Endothelial cell of umbilical vein (primary cell): ENCODE measurements around the gene RAB27B. TPM values are rescaled to one million over a fixed set of nuclear protein-coding genes. Genes with fewer than 3 reads are reported as not detected.

Experiments used
- BruUV-seq: library from RNA; stranded (reverse); fragments of 400-500 nt; replicated peaks from 2 replicates; lab custom pipeline; 2021; lab: Mats Ljungman, UMichigan
- CTCF ChIA-PET: fragments of 300-600, 350-600 bp; sonication (Branson Sonifier 250); formaldehyde crosslinking; loops from one replicate; lab custom pipeline; 2021; ENCODE audit warnings: antibody characterized with exemption, inconsistent platforms; lab: Charles Lee
- POLR2A ChIA-PET: fragments of 300-600, 350-600 bp; sonication (Branson Sonifier 250); formaldehyde crosslinking; loops from one replicate; lab custom pipeline; 2021; ENCODE audit warnings: antibody characterized with exemption, inconsistent platforms; lab: Charles Lee
- DNase-seq: peaks from one replicate; pipeline ENCODE4 v3.0.0-alpha.2; 2011; ENCODE audit warnings: low read depth, low spot score
- FAIRE-seq: peaks from 2 replicates; lab custom pipeline; 2011; peaks lifted over from hg19 to GRCh38; lab: Jason Lieb, UNC
- H2AFZ ChIP-seq: 2 replicates; pipeline ENCODE4 v1.6.0; 2012; ENCODE audit warnings: low read depth, low read length, control low read depth, inconsistent platforms
- H3K27ac ChIP-seq: 2 replicates; pipeline ENCODE4 v1.5.1; 2011; ENCODE audit warnings: low read depth, mild to moderate bottlenecking, control low read depth, low read length, moderate library complexity; ENCODE audit not compliant: insufficient read depth
- H3K27me3 ChIP-seq, 2 experiments: 2 replicates each; pipeline versions ENCODE4 v1.6.0 to v1.6.1; 2011; ENCODE audit warnings: low read length in 2 of 2, mixed read lengths in 1 of 2; ENCODE audit not compliant: control insufficient read depth in 2 of 2, insufficient read depth in 2 of 2
- H3K36me3 ChIP-seq, 2 experiments: 2 replicates in 1 of 2; 3 replicates in 1 of 2; pipeline ENCODE4 v1.5.1; 2011; ENCODE audit warnings: low read length in 2 of 2, mild to moderate bottlenecking in 1 of 2, moderate library complexity in 1 of 2; ENCODE audit not compliant: control insufficient read depth in 2 of 2, insufficient read depth in 2 of 2; ENCODE audit errors: extremely low read depth in 1 of 2
- H3K4me1 ChIP-seq: 3 replicates; pipeline ENCODE4 v1.5.1; 2011; ENCODE audit warnings: mild to moderate bottlenecking, low read length; ENCODE audit not compliant: control insufficient read depth, insufficient read depth; ENCODE audit errors: extremely low read depth
- H3K4me2 ChIP-seq: 2 replicates; pipeline ENCODE4 v1.6.1; 2011; ENCODE audit warnings: low read length, control low read depth, mixed read lengths; ENCODE audit not compliant: insufficient read depth
- H3K4me3 ChIP-seq, 3 experiments: fragments of 200-600 bp in 1 of 3; sonication (generic), shearing (Covaris generic) in 1 of 3; replicated peaks in 1 of 3; 2 replicates each; pipeline ENCODE4 v1.5.1; 2011 to 2016; ENCODE audit warnings: control low read depth in 3 of 3, low read length in 3 of 3, mild to moderate bottlenecking in 2 of 3, inconsistent platforms in 1 of 3, low read depth in 1 of 3, moderate library complexity in 1 of 3; ENCODE audit not compliant: insufficient read depth in 1 of 3
- H3K79me2 ChIP-seq: 2 replicates; pipeline ENCODE4 v1.6.0; 2012; ENCODE audit warnings: low read length, inconsistent platforms; ENCODE audit not compliant: control insufficient read depth, insufficient read depth
- H3K9ac ChIP-seq: replicated peaks from 2 replicates; pipeline ENCODE3; 2011; ENCODE audit warnings: low read length, control low read depth; ENCODE audit not compliant: insufficient read depth; ENCODE audit errors: extremely low read depth
- H3K9me1 ChIP-seq: replicated peaks from 3 replicates; pipeline ENCODE4 v1.6.0; 2011; ENCODE audit warnings: mild to moderate bottlenecking, low read length; ENCODE audit not compliant: control insufficient read depth, insufficient read depth; ENCODE audit errors: extremely low read depth
- H3K9me3 ChIP-seq: replicated peaks from 2 replicates; pipeline ENCODE4 v1.5.1; 2012; ENCODE audit warnings: low read length, inconsistent platforms; ENCODE audit not compliant: control insufficient read depth, insufficient read depth
- H4K20me1 ChIP-seq: replicated peaks from 2 replicates; pipeline ENCODE3; 2011; ENCODE audit warnings: mild to moderate bottlenecking, low read length; ENCODE audit not compliant: control insufficient read depth, insufficient read depth; ENCODE audit errors: extremely low read depth
- CTCF ChIP-seq, 2 donors: IDR thresholded peaks; 1 replicate in 1 of 2; 2 replicates in 1 of 2; pipeline ENCODE4 v1.5.1; 2011; ENCODE audit warnings: low read length in 2 of 2, mild to moderate bottlenecking in 2 of 2, moderate library complexity in 2 of 2, control low read depth in 1 of 2, inconsistent platforms in 1 of 2, low read depth in 1 of 2; ENCODE audit not compliant: insufficient read depth in 1 of 2; ENCODE audit errors: extremely low read depth in 1 of 2
- EZH2 ChIP-seq: IDR thresholded peaks from 2 replicates; pipeline ENCODE4 v1.6.1; 2012; ENCODE audit warnings: borderline replicate concordance, low read depth, mild to moderate bottlenecking, moderate library complexity, low read length, inconsistent platforms; ENCODE audit not compliant: severe bottlenecking
- FOS ChIP-seq: IDR thresholded peaks from 2 replicates; pipeline ENCODE4 v1.6.1; 2011; ENCODE audit warnings: mild to moderate bottlenecking, low read length, moderate library complexity, borderline replicate concordance; ENCODE audit not compliant: insufficient read depth
- GATA2 ChIP-seq: IDR thresholded peaks from 2 replicates; pipeline ENCODE4 v1.7.0; 2011; ENCODE audit warnings: low read depth, mild to moderate bottlenecking, moderate library complexity, mixed read lengths, low read length; ENCODE audit not compliant: insufficient read length, insufficient read depth
- JUN ChIP-seq: IDR thresholded peaks from 2 replicates; pipeline ENCODE4 v1.6.1; 2011; ENCODE audit warnings: borderline replicate concordance, low read depth; ENCODE audit not compliant: insufficient read length, insufficient read depth
- MAX ChIP-seq: IDR thresholded peaks from 2 replicates; pipeline ENCODE4 v1.6.1; 2011; ENCODE audit not compliant: insufficient read depth, insufficient read length
- MYC ChIP-seq: IDR thresholded peaks from one replicate; pipeline ENCODE4 v1.6.1; 2011; ENCODE audit warnings: mild to moderate bottlenecking, low read depth, low read length
- POLR2A ChIP-seq: IDR thresholded peaks from 2 replicates; pipeline ENCODE4 v1.6.1; 2012; ENCODE audit warnings: low read depth, mild to moderate bottlenecking, control low read depth, low read length
- POLR2AphosphoS5 ChIP-seq: IDR thresholded peaks from 2 replicates; pipeline ENCODE4 v1.6.1; 2012; ENCODE audit warnings: low read depth, mild to moderate bottlenecking, control low read depth, low read length, moderate library complexity; ENCODE audit not compliant: insufficient read depth
- dilution Hi-C: fragments of 300-500 bp; cut with MboI; formaldehyde crosslinking; loops from one replicate; pipeline ENCODE4 v1.15.0; 2019; ENCODE audit warnings: low sequenced_read_pairs; ENCODE audit not compliant: extremely low pct_ligation_motif_present
- intact Hi-C: fragments of 100-400 bp; cut with micrococcal nuclease; formaldehyde crosslinking; loops from one replicate; pipeline ENCODE4 v1.10.0; 2022
- polyA plus RNA-seq, 4 experiments: library from polyadenylated mRNA; depleted of rRNA in 3 of 4; stranded (reverse) in 3 of 4; unstranded in 1 of 4; fragments of >200 nt; gene quantifications; 2 replicates each; pipeline versions ENCODE4 v1.2.1 to v1.2.3, GENCODE V29; 2011 to 2012; ENCODE audit warnings: missing spikeins in 1 of 4
- total RNA-seq: library from RNA; stranded (reverse); gene quantifications from 2 replicates; pipeline ENCODE4 v1.2.3, GENCODE V29; 2021

The RAB27B gene
- total and polyA plus RNA-seq, 2 donors (not counting 3 experiments of a cell fraction or from before 2014, with no cell fraction given), result not detected

GRCh38 chr18:54911551-54911950, 83.3 kb downstream of the RAB27B start:
- no peak for FAIRE-seq
- H2AFZ ChIP-seq, result no peak overlapping the region
- TF ChIP-seq JUN (no peak), POLR2A (no peak), FOS (no peak), EZH2 (no peak), MYC (no peak), POLR2AphosphoS5 (no peak), GATA2 (no peak), CTCF (IDR thresholded peaks at IDR 0.05; ENCODE audit: extremely low read depth in 1 of 2, insufficient read depth in 1 of 2, low read depth in 1 of 2, low read length in 2 of 2) (no peak), MAX (no peak)
- no peak overlapping the region for H3K4me2 ChIP-seq
- intact Hi-C loops (no loop called here), dilution Hi-C loops (no loop called here)
- no peaks in the 10 kb centered on the region for H3K79me2 ChIP-seq
- no peak overlapping the region for H3K9ac ChIP-seq
- POLR2A ChIA-PET, result no interaction called here
- no peaks in the 10 kb centered on the region for H3K9me3 ChIP-seq
- BruUV-seq, result no TSS peak
- no peak overlapping the region for H3K4me3 ChIP-seq
- CTCF ChIA-PET, result interaction anchor here (1.1 kb wide), 1 partner anchor 31 kb away, joined by 3 read pairs; no protein-coding TSS in a partner anchor
- H3K27me3 ChIP-seq, result no peaks in the 10 kb centered on the region
- no peaks in the 10 kb centered on the region for H3K36me3 ChIP-seq
- H3K9me1 ChIP-seq, result no peaks in the 10 kb centered on the region
- no peak overlapping the region for H3K27ac ChIP-seq
- no peak for DNase-seq
- no peaks in the 10 kb centered on the region for H3K4me1 ChIP-seq
- no peaks in the 10 kb centered on the region for H4K20me1 ChIP-seq
